GM19193 (cell line): ENCODE data around the gene DMXL2.

Source experiments
- POLR2A ChIP-seq: IDR thresholded peaks from 4 replicates; pipeline ENCODE4 v1.6.1; 2011; ENCODE audit not compliant: insufficient read depth, insufficient read length; ENCODE audit errors: extremely low read depth

The DMXL2 gene

DNA sequence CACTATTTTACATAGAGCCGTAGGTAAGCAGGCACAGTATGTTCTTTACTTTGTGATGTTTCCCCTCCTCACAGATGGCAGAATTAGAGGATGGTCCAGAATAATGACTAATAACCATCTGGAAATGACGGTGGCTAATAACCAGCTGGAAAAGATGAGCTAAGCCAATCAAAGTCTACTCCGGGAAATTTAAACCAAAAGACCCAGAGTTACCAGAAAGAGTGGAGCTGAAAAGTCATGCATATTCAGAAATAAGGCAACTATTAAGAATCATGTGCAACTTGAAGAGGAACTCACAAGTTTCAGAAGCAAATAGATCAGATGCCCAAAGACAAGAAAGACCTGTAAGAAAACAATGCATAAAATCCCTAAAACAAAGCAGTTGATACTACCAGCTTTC, 33.6 kb downstream of the DMXL2 start:
- TF ChIP-seq POLR2A = no peak

DNA sequence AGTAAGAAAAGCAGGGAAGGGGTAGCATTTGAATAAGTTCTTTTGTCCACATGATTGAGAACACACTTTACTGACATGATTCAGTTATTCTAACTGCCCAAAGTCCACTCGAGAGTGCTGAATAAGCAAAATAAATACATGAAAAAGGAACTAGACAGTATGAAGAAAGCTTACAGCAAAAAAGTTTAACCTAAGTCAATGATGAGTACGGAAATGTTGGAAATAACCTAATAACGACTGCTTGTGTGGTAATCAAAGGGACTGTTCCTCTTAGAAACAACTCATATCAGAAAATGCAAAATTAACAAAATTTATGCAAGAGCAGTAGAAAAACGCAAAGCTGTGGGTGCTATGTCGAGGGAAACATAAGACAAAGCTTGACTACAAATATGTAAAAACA, 36.6 kb downstream of the DMXL2 start:
- TF ChIP-seq POLR2A = no peak

DNA sequence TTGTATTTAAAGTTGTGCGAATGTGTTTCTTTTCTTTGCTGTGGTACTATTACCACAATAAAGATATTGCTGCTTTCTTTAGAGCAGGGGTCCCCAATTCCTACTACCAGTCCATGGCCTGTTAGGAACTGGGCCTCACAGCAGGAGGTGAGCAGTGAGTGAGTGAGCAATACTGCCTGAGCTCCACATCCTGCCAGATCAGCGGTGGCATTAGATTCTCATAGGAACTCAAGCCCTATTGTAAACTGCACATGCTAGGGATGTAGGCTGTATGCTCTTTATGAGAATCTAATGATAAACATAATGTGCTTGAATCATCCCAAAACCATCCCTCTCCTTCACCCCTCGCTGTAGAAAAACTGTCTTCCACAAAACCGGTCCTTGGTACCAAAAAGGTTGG, 41.6 kb downstream of the DMXL2 start:
- TF ChIP-seq POLR2A = no peak

DNA sequence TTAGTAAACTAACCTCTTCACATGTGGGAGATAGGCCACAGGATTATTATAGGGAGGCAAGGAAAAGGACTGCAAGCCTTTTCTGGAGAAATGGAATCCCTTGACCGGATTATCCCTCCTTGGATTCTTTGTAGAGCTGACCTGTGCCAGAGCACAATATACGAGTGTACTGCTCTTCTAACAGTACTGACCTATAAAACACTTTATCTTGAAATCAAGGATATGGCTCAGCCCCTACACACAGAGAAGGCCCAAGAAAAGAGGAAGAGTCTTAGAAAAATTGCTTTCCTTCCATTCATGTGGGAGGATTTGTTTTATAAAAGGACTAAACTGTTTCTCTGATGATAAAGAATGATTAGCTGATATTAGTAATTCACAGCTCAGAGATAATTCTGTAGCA, 42.2 kb downstream of the DMXL2 start:
- no peak for TF ChIP-seq POLR2A

DNA sequence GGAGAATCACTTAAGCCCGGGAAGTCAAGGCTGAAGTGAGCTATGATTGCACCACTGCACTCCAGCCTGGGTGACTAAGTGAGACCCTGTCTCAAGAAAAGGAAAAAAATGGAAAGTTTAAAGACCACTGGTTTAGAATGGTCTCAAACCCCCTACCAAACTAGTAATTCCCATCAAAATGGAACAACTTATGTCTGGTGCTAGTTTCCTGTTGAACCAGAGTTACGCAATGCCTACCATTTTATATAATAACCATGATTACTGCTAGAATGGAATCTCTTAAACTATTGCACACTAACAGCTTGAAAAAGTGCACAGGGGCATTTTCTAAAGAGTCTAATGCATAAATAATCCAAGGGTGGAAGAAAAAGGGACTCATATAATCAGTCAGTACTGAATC, 43.6 kb downstream of the DMXL2 start:
- no peak for TF ChIP-seq POLR2A

DNA sequence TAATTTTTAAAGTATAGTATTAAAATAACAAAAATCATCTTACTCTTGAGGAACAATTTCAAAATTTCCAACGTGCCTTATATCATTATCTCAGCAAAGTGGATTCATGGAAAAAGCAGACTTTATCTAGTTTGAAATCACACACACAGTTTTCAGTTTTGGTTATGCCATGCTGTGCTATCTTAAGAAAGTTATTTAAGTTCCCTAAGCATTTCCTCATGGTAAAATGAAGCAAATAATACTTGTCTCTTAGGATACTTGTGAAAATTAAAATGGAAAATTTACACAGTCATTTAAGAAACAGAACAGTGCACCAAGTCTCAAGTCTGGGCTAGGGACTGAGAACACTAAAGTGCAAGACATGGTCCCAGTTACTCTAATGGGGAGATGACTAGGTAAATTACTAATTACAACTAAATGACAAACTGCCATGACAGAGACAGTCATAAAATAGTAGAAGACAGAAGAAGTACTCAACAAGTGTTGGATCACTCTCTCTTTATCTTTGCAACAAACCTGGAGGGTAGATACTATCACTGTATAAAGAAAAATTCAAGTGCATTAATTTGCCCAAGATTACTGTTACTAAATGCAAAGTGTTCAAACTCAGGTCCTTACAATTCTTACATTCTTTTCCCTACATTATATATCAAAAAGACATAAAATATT, 44.8 kb downstream of the DMXL2 start:
- TF ChIP-seq POLR2A = no peak

DNA sequence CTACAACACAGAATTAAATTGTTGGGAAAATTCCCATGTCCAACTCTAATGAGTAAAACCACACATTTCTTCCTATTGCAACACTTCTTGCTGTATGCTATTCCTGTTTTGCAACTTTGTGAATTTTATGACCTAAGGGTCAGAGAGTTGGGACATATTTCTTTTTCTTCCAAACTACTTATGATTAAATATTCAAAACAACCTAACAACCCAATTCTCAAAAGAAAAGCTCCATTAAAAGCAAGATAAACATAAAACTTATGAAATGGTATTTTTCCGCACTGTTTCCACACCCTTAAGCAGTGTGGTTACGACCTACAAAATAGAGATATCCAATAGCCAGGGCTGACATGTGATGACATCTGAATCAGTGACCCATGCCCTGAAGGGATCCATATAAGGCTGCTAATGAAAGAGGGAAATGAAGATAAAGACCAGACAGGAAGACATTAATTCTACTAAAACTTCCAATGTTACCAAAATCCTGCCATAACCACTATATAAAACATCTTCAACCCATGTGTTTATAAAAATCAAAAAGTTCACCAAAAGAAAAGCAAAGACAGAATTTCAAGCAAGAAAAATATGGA, 45.6 kb downstream of the DMXL2 start:
- no peak for TF ChIP-seq POLR2A

DNA sequence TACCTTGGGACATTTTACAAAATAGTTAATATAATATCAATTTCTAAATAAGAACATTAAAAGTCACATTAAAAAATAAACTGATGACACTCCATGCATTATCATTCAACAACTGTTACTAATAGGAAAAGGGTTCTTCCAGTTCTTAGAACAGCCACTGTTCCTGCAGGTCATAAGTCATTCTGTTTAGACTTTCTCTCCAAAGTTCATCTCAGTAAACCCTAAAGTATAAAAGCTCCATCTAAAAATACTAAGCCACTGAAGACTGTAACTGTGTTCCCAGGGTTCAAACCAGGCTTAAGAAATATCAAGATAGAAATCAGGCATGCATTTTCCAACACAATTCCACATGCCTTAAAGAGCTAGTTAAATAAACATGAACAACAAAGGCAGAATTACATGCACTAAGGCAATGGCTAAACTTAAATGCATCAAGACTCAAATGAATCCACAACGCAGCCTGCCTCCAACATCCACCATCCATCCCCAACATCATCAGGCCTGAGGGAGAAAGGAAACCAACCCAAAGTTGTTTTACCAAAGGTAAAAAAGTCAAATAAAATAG, 46.2 kb downstream of the DMXL2 start:
- TF ChIP-seq POLR2A = no peak

DNA sequence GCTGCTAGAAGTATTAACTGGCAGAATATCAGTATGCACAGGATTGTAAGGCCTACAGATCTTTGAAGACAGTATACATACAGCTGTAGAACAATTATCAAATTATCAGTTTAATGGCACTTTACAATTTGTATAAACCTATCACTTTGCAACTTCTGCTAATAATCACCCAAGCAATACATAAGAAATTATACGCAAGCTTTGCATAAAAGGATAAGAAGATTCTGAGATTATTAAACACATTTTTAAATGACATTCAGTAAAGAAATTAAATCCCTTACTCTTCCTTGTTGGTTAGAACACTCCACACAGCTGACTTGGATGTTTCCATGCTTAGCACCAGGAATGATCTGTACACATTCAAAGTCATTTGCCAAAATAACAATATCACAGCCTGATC, 46.8 kb downstream of the DMXL2 start:
- TF ChIP-seq POLR2A = no peak

DNA sequence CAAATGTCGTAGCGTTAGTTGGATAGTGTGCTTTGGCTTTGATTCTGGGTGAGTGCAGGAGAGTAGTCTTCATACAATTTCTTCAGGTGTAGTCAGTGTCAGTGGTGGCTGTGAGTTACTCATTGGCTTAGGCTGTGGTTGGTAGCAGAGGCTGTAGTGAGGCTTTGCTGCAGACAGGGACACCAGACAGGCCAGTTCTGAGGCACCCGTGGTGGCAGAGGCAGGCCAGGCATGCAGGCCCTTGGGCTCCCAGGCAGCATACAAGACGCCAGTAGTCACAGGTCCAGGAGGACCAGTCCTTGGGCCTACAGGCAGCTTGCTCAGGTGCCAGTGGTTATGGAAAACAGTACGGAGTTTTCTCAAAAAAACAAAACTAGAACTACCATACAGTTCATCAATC, 61.3 kb downstream of the DMXL2 start:
- no peak for TF ChIP-seq POLR2A

DNA sequence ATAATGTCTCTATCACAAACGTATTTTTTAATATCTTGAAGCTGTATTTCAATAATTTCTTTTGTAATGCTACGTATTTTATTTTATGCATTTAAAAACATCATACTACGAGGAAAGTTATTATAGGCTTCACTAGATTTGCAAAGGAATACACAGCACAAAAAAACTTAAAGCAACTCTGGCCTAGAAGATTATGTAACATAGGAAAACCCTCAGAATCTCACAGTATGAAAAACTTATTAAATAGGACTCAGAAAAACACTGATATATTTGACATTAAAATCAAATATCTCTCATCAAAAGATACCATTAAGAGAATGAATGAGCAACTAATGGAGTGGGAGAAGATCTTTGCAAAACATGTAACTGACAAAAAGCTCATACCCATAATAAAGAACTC, 63.7 kb downstream of the DMXL2 start:
- no peak for TF ChIP-seq POLR2A

DNA sequence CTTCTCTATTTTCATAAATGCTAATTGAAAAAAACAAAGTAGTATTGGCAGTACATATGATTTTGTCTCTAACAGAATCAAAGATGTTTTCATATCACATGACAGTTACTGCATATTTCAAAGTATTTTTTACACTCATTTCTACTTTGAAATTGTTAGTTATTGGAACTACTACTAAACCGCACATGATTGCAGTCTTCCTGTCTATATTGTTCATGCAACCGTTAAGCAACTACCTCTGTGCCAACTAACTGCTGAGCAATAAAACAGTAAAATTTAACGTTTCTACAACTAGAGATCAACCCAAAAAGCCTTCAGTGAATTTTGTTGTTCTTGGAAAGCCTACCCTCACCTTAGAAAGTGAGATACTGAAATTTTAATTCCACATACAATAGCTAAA, 64.2 kb downstream of the DMXL2 start:
- TF ChIP-seq POLR2A = no peak

DNA sequence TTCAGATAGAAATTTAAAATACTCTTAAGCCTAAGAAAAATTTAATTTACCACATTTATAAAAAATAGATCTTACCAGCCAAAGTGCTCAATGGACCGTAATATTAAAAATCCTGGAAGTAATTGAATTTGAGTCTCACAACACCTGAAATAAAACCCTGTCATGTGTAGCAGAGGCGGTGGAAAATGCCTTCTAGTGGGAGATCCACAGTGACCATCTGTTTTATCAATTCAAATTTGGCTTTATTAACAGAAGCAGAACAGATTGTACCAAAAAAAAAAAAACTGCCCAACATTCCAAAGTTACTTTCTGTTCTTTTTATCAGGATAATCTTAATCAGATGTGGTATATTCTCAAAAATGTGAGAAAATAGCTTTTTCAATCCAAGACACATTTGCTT, 71.7 kb downstream of the DMXL2 start:
- no peak for TF ChIP-seq POLR2A

DNA sequence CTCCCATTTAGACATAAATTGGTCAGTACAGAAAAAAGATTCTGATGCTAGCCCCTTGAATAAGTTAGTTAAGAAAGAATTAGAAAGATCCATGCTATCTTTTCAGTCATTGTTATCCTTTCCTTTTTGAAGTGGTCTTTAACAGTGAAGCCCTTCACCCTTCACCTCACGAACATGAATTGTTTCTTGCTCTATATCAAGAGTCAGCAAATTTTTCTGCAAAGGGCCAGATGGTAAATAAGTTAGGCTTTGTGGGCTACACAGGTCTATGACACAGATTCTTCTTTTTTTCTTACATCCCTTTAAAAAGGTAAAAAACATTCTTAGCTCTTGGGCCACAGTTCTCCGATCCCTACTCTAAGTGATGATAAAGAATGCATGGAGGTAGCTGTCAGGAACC, 74.9 kb downstream of the DMXL2 start:
- TF ChIP-seq POLR2A = no peak

DNA sequence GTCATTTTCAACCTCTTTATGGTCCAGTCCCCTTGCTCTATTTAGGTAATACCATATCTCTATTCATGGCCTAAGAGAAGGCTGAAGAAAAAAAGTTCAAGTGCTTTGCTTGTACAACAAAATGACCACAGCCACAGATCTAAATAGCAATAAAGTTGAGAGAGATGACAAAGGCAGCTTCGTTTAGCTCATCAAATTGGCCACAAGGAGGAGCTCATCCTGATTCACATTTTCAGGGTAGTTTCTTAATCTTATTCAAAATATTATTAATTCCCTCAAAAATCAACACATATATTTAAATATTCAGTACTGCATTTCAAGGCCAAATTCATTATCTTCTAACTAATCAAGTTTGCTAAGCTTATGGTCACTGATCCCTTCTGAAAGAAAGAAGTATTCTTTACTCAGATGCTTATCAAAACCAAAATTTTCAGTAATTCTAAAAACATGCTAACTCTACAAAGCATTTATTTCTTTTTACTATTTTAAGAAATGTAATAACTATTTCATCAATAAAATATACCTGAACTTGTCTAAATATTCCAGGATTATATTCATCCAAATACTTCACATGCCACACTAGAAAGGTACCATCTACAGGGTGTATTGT, 85.5 kb downstream of the DMXL2 start:
- TF ChIP-seq POLR2A = no peak

DNA sequence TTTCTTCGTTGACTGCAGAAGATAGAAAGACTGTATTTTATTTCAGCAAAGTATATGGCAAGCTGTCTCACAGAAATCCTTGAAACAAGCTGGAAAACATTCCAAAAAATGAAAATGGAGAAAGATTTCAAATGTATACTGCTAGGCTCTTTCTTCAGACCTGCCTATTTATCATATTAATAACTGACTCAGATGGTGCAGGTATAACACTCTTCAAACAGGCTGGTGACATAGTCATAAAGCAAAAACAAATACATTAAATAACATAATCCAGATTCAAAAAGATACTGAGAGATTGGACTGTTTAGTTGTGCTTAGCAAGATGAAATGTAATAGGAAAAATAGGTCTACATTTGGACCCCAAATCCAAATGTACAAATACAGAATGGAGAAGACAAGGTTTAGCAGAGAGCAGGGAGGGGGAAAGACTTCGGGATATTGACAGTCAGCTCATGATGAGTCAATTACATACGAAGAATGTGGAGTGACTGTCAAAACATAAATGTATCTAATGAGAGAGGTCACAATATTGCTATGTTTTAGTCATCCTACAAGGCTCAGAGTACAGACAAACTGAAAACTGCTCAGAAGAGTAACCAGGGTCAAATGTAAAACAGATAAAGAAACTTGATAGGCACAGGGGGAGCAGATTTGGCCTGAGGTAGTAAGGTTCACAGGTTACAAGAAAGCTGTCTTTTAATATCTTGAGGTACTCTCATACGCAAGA, 88.7 kb downstream of the DMXL2 start:
- TF ChIP-seq POLR2A = no peak

DNA sequence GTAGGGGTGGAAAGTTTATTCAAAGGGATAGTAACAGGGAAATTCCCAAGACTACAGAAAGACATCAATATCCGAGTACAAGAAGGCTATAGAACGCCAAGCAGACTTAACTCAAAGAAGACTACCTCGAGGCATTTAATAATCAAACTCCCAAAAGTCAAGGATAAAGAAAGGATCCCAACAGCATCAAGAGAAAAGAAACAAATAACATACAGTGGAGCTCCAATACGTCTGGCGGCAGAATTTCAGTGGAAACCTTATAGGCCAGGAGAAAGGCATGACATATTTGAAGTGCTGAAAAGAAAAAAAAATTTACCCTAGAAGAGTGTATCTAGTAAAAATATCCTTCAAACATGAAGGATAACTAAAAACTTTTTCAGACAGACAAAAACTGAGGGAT, 95.6 kb downstream of the DMXL2 start:
- TF ChIP-seq POLR2A = no peak

DNA sequence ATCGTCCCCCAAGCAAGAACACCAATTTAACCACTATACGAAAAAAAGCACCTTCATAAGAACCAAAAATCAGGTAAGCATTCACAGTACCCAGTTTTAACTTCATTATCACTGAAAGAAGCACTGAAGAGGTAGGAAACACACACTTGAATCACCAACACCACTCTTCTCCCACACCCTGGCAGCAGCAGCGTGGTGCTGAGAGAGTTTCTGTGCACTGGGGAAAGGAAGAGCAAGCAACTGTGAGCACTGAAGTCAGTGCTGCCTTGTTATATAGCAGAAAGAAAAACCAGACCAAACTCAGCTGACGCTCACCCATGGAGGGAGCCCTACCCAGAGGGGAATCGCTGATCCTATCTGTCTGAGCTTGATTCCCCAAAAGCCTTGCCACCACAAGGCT, 98.2 kb downstream of the DMXL2 start:
- TF ChIP-seq POLR2A = no peak
